ENCODE measurements around the gene PSMD13. TPM values are rescaled to one million over a fixed set of nuclear protein-coding genes. Genes with fewer than 3 reads are reported as not detected.
A peak's percentile ranks its signal among the peaks of the same experiment; 100 is the strongest.

PSMD13 gene
- total and polyA plus RNA-seq, 2 of the 13 experiments (the other 11 are each of a cell fraction or from before 2014, with no cell fraction given) = 83.0 to 117 TPM

DNA sequence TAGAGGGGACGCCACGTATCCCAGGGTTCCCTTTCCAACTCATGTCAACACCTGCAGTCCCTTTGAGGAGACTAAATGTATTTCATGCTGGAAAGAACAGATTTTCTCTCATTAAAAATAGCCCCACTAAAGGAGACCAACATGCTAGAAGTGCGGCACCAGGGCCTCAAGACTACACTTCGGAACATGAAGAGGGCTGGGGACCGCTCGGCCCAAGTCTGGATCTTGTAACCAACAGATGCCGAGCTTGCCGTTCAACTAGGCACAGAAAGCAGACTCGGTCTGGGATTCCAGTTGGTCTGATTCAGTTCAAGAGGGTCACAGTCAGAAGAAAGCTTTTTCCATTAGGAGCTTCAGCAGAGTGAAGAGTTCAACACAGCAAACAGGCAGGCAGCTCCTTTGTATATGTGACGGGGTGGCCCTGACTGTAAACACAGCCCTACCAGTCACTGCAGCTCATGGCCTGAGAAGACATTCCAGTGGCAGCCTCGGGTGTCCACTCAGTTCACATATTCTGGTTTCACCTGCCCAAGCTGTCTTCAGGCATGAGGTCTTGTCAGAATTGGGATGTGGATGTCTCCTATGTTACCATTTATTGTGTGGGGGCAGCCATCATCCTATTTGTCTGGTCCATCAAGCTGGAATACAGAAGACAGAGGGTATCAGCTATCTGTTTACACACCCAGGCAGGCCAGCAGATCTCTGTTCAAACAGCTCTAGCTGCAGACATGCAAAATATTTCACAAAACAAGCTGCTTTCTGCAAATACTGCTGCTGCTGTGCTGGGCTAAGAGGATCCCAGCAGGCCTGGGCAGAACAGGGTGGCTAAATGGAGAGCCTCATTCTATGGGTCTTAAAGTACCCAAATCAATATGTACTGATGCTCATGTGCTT is 20.4 kb upstream of the PSMD13 start (continued):
- TF ChIP-seq HMGXB4 (CRISPR knock-in tag; IDR thresholded peaks at IDR 0.05; ENCODE audit: borderline replicate concordance in 1 of 2, low read depth in 1 of 2) (0 out of 4 replicates have a peak, but pooled peaks of 1 of the 2 experiments have one; percentile 42), REXO4 (CRISPR knock-in tag; IDR thresholded peaks at IDR 0.05; ENCODE audit: borderline replicate concordance) (no peak), AGO2 (optimal IDR thresholded peaks at IDR 0.05; ENCODE audit: low read depth, low read length) (peak; percentile 14), SAP130 (CRISPR knock-in tag; IDR thresholded peaks at IDR 0.05; ENCODE audit: low read depth) (peak; percentile 40; the same call in 1 of the 2 replicates), GATAD2A (CRISPR knock-in tag; IDR thresholded peaks at IDR 0.05) (0 out of 2 replicates have a peak, but pooled peaks have one; percentile 27), SKI (IDR thresholded peaks at IDR 0.05; ENCODE audit: partially characterized antibody) (peak; percentile 27), SOX5 (CRISPR knock-in tag; IDR thresholded peaks at IDR 0.05; ENCODE audit: borderline replicate concordance) (0 out of 2 replicates have a peak, but pooled peaks have one; percentile 13), ZNF121 (CRISPR knock-in tag; IDR thresholded peaks at IDR 0.05) (peak; percentile 54; the same call in 1 of the 2 replicates), BCL6 (CRISPR knock-in tag; IDR thresholded peaks at IDR 0.05) (no peak), CEBPZ (IDR thresholded peaks at IDR 0.05; ENCODE audit: low read length) (no peak), MED1 (CRISPR knock-in tag; IDR thresholded peaks at IDR 0.05) (0 out of 2 replicates have a peak, but pooled peaks have one; percentile 15), ZNF101 (CRISPR knock-in tag; IDR thresholded peaks at IDR 0.05; ENCODE audit: borderline replicate concordance, low read depth) (no peak), XRCC5 (optimal IDR thresholded peaks at IDR 0.05; ENCODE audit: low read length) (no peak), SIN3A (IDR thresholded peaks at IDR 0.05; ENCODE audit: borderline replicate concordance, low read depth, low read length) (no peak), ZFY (CRISPR knock-in tag; IDR thresholded peaks at IDR 0.05) (0 out of 2 replicates have a peak, but pooled peaks have one; percentile 31)
- TF ChIP-seq, protein P1, sequence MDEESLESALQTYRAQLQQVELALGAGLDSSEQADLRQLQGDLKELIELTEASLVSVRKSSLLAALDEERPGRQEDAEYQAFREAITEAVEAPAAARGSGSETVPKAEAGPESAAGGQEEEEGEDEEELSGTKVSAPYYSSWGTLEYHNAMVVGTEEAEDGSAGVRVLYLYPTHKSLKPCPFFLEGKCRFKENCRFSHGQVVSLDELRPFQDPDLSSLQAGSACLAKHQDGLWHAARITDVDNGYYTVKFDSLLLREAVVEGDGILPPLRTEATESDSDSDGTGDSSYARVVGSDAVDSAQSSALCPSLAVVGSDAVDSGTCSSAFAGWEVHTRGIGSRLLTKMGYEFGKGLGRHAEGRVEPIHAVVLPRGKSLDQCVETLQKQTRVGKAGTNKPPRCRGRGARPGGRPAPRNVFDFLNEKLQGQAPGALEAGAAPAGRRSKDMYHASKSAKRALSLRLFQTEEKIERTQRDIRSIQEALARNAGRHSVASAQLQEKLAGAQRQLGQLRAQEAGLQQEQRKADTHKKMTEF (CRISPR knock-in tag; IDR thresholded peaks at IDR 0.05) = peak; percentile 16; the same call in 1 of the 2 replicates

Measured in HepG2 (cell line).